Uterus (tissue), 4 donors: Measurements from ENCODE around the gene SLC25A46. TPM values are rescaled to one million over a fixed set of nuclear protein-coding genes. Genes with fewer than 3 reads are reported as not detected.

Experiments
- DNase-seq, 2 donors: peaks; one replicate each; pipeline ENCODE4 v3.0.0-alpha.2; 2019 to 2020
- H3K27ac ChIP-seq, 2 donors: fragments of 200-600 bp; sonication (generic); 1 replicate in 1 of 2; 2 replicates in 1 of 2; pipeline ENCODE4 v1.5.1; 2016 to 2018
- H3K27me3 ChIP-seq, 2 donors: fragments of 200-600 bp; sonication (generic); one replicate each; pipeline ENCODE4 v1.5.1; 2018 to 2019; ENCODE audit warnings: control low read depth in 1 of 2
- H3K36me3 ChIP-seq, 2 donors: fragments of 200-600 bp; sonication (generic); one replicate each; pipeline ENCODE4 v1.5.1; 2019; ENCODE audit warnings: control low read depth in 1 of 2
- H3K4me1 ChIP-seq, 2 donors: fragments of 200-600 bp; sonication (generic); one replicate each; pipeline ENCODE4 v1.5.1; 2018 to 2019; ENCODE audit warnings: control low read depth in 1 of 2
- H3K4me3 ChIP-seq, 2 donors: fragments of 200-600 bp; sonication (generic); 1 replicate in 1 of 2; 2 replicates in 1 of 2; pipeline ENCODE4 v1.5.1; 2018 to 2019; ENCODE audit warnings: mild to moderate bottlenecking in 1 of 2
- H3K9me3 ChIP-seq, 2 donors: fragments of 200-600 bp; sonication (generic); one replicate each; pipeline ENCODE4 v1.5.1; 2019; ENCODE audit warnings: control low read depth in 1 of 2
- POLR2A ChIP-seq, 2 donors: fragments of 450-650 bp; IDR thresholded peaks; one replicate each; pipeline ENCODE4 v1.6.1; 2016; ENCODE audit warnings: antibody characterized with exemption in 2 of 2, mild to moderate bottlenecking in 1 of 2, moderate library complexity in 1 of 2
- intact Hi-C: fragments of 100-400 bp; cut with DNase I; formaldehyde crosslinking; loops from one replicate; pipeline ENCODE4 v1.15.1; 2023; ENCODE audit warnings: low total_unique reads
- total RNA-seq, 4 donors: library from RNA; depleted of rRNA in 3 of 4; stranded (reverse); fragments of >200 nt in 3 of 4; gene quantifications; one replicate each; pipeline versions ENCODE4 v1.1.0 to v1.2.4, GENCODE V29; 2014 to 2023
- TF ChIP-seq, protein P1 (sequence below), 4 experiments: fragments of 200-600 bp in 2 of 4; fragments of 450-650 bp in 2 of 4; sonication (generic) in 2 of 4; IDR thresholded peaks; one replicate each; pipeline ENCODE4 v1.5.1; 2016 to 2019; ENCODE audit warnings: antibody characterized with exemption in 4 of 4, mild to moderate bottlenecking in 2 of 4, moderate library complexity in 1 of 4
- donor health status: DM: yes; HTN: yes; CAD: no.

The SLC25A46 gene
- total RNA-seq, 4 donors from 2014 or later: 27.4 to 97.9 (median 39.1) TPM

DNA sequence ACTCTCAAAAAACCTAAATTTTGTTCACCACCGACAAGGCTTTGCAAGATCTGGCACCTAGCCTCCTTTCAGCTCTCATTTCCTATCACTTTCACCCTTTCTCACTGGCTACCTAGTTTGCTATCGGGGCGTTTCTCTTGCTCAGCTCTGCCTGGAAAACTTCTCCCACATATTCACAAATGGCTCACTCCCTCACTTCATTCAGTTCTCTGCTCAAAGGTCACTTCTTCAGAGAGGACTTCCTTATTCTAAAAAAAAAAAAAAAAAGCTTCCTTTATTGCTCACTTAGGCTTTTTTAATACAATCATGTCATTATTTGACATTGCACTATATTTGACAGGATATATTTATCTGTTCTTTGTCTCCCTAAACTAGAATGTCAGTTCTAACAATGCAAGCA is 2.1 kb upstream of the SLC25A46 start:
- TF ChIP-seq POLR2A (IDR thresholded peaks at IDR 0.05): no peak
- TF ChIP-seq, protein P1, sequence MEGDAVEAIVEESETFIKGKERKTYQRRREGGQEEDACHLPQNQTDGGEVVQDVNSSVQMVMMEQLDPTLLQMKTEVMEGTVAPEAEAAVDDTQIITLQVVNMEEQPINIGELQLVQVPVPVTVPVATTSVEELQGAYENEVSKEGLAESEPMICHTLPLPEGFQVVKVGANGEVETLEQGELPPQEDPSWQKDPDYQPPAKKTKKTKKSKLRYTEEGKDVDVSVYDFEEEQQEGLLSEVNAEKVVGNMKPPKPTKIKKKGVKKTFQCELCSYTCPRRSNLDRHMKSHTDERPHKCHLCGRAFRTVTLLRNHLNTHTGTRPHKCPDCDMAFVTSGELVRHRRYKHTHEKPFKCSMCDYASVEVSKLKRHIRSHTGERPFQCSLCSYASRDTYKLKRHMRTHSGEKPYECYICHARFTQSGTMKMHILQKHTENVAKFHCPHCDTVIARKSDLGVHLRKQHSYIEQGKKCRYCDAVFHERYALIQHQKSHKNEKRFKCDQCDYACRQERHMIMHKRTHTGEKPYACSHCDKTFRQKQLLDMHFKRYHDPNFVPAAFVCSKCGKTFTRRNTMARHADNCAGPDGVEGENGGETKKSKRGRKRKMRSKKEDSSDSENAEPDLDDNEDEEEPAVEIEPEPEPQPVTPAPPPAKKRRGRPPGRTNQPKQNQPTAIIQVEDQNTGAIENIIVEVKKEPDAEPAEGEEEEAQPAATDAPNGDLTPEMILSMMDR (IDR thresholded peaks at IDR 0.05): no peak
- H3K36me3 ChIP-seq: no peaks in the 10 kb centered on the region
- no peak for DNase-seq
- H3K27ac ChIP-seq: no peak overlapping the region
- no peaks in the 10 kb centered on the region for H3K9me3 ChIP-seq
- no peaks in the 10 kb centered on the region for H3K4me1 ChIP-seq
- H3K27me3 ChIP-seq: no peaks in the 10 kb centered on the region
- no peak overlapping the region for H3K4me3 ChIP-seq
- intact Hi-C loops: no loop called here

DNA sequence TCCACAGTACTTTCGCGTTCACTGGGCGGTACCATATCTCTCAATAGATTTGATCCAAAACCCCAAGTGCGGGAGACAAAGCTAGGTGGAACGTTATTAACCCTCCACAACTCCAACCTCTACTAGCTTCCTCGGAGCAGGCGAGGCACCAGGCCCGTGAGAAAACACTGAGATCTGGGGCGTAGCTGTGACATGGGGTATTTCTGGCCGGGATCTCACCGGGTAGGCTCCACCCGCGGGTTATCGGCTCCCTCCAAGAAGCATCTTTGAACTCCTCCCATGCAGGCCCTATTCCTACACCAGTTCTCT is 350 bp upstream of the SLC25A46 start:
- Histone ChIP-seq H3K4me1 (no peaks in the 10 kb centered on the region), H3K36me3 (no peaks in the 10 kb centered on the region), H3K27me3 (no peaks in the 10 kb centered on the region), H3K27ac (peak overlapping the region; percentile 72 to 78), H3K9me3 (no peaks in the 10 kb centered on the region), H3K4me3 (peak overlapping the region; percentile 65 to 99)
- DNase-seq: no peak
- intact Hi-C loops: no loop called here
- TF ChIP-seq POLR2A (IDR thresholded peaks at IDR 0.05): no peak

DNA sequence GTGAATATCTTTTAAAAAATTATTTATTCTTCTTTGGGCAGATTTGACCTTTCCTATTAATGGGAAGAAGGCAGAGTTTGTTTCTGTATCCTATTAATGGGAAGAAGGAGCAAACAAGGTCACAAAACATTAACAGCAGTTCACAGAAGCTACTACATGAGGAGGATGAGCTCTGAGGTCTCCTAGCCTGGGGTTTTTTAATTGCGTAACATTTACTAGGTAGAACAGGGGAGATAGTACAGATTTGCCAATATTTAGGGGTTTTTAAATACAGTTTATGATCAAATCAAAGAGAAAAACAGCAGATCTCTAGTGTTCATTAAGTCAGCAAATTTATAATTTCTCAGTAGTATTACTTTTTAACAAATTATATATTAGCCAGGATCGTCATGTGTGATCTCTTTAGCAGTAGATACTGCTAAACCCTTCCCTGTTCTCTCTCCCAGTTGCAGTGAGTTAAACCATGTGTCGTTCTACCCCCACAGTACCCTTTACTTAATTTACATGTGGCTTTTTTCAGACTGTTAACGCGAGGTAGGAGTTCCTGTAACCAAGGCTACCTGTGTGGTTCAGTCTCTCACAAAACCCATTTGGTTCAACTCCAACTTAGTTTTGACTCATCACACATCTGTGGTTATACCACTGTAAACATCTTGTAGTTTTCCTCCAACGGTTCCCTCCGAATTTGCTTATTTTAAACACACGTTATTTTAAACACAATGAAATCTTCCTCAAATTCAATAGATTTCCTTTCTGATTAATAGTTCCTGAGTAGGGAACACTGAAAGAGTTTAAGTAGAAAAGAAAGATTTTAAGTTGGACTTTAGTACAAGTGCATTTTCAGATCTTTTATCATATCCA is 13.3 kb downstream of the SLC25A46 start:
- Histone ChIP-seq H3K27ac (no peak overlapping the region), H3K4me1 (no peaks in the 10 kb centered on the region), H3K36me3 (no peaks in the 10 kb centered on the region), H3K9me3 (peaks cover 0 to 5% of the 10 kb centered on the region in 2 donors), H3K27me3 (no peaks in the 10 kb centered on the region), H3K4me3 (no peak overlapping the region)
- intact Hi-C loops: no loop called here
- TF ChIP-seq POLR2A (IDR thresholded peaks at IDR 0.05): no peak
- TF ChIP-seq, protein P1 (IDR thresholded peaks at IDR 0.05): no peak
- no peak for DNase-seq

DNA sequence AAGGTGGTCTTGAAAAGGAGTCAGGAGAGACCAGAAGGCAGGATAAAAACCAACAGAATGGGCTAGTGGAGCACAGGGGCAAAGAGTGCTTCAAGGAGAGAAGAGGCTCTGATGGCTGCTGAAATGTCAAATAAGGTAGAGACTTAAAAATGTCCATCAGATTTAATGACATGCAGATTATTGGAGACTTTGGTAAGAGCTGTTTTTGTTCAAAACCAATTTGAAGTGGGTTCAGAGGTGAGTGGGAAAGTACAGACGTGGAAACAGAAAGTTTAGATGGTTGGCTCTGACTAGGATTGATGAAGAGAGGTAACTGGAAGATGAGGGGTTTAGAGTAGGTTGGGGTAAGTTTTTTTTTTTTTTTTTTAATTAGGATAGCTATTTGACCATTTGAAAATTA is 14.1 kb downstream of the SLC25A46 start:
- intact Hi-C loops: no loop called here
- H3K9me3 ChIP-seq: peaks cover 0 to 5% of the 10 kb centered on the region in 2 donors
- TF ChIP-seq, protein P1 (IDR thresholded peaks at IDR 0.05): no peak
- no peak for TF ChIP-seq POLR2A (IDR thresholded peaks at IDR 0.05)
- H3K4me1 ChIP-seq: no peaks in the 10 kb centered on the region
- H3K36me3 ChIP-seq: no peaks in the 10 kb centered on the region
- H3K27ac ChIP-seq: no peak overlapping the region
- no peak for DNase-seq
- H3K4me3 ChIP-seq: no peak overlapping the region
- H3K27me3 ChIP-seq: no peaks in the 10 kb centered on the region

DNA sequence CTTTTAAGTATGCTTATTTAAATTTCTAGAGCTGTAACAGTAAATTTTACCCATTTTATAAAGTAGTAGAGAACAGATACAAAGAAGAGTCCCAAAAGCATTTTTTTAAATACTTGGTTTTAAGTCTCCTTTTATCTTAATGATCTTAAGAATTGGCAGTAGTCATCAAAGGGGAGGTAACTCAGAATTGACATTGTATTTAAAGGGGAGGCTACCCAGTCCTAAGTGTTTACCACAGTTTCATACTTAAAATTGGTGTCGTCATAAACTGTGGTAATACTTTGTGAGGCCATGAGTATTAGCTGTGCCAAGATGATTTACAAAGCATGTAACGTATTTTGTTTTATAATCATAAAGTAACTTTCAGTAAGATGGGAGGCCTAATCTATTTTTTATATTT is 14.8 kb downstream of the SLC25A46 start:
- intact Hi-C loops: no loop called here
- DNase-seq: no peak
- H3K4me1 ChIP-seq: no peaks in the 10 kb centered on the region
- H3K27ac ChIP-seq: no peak overlapping the region
- TF ChIP-seq, protein P1 (IDR thresholded peaks at IDR 0.05): no peak
- TF ChIP-seq POLR2A (IDR thresholded peaks at IDR 0.05): no peak
- no peak overlapping the region for H3K4me3 ChIP-seq
- H3K9me3 ChIP-seq: peaks cover 0 to 5% of the 10 kb centered on the region in 2 donors
- no peaks in the 10 kb centered on the region for H3K27me3 ChIP-seq
- no peaks in the 10 kb centered on the region for H3K36me3 ChIP-seq
